K562 (cell line): ENCODE data around the gene ASXL2. TPM values are rescaled to one million over a fixed set of nuclear protein-coding genes. Genes with fewer than 3 reads are reported as not detected.

Source experiments
- ATAC-seq: fragments of 200-7000 bp; cut with Tn5 transposase; 3 replicates; pipeline ENCODE4 v1.9.1; 2020; ENCODE audit warnings: moderate library complexity
- BruUV-seq: library from RNA; stranded (reverse); fragments of 400-500 nt; replicated peaks from 2 replicates; lab custom pipeline; 2021; lab: Mats Ljungman, UMichigan
- CTCF ChIA-PET: fragments of 300-600 bp; formaldehyde crosslinking; extraction: SDS; loops from one replicate; lab custom pipeline; 2021; ENCODE audit warnings: low intra/inter-chr PET ratio; lab: Yijun Ruan, JAX
- POLR2A ChIA-PET: fragments of 300-600, 350-650 bp; sonication (Branson Sonifier 250); formaldehyde crosslinking; extraction: SDS; loops from one replicate; lab custom pipeline; 2021; ENCODE audit warnings: antibody characterized with exemption, inconsistent platforms; lab: Yijun Ruan, JAX
- DNase-seq, 4 experiments: peaks; one replicate each; pipeline versions ENCODE4 v3.0.0 to v3.0.0-alpha.2; 2011 to 2018; ENCODE audit warnings: low spot score in 3 of 4, mixed read lengths in 3 of 4; ENCODE audit errors: extremely low read depth in 1 of 4
- FAIRE-seq: peaks from 2 replicates; lab custom pipeline; 2011; peaks lifted over from hg19 to GRCh38; lab: Jason Lieb, UNC
- H2AFZ ChIP-seq: 2 replicates; pipeline ENCODE4 v1.6.0; 2011; ENCODE audit warnings: low read depth, low read length, control low read depth, inconsistent platforms
- H3K27ac ChIP-seq: fragments of 200-600 bp; 3 replicates; pipeline ENCODE4 v1.8.0; 2011; ENCODE audit warnings: low read depth, mild to moderate bottlenecking, control low read depth, inconsistent platforms, low read length, moderate library complexity, mixed read lengths; ENCODE audit errors: extremely low read depth
- H3K27me3 ChIP-seq, 2 experiments: fragments of 300-600 bp in 1 of 2; 2 replicates in 1 of 2; 3 replicates in 1 of 2; pipeline versions ENCODE4 v1.6.0 to v1.8.0; 2011; ENCODE audit warnings: inconsistent platforms in 2 of 2, low read length in 2 of 2, mild to moderate bottlenecking in 1 of 2, mixed read lengths in 1 of 2, moderate library complexity in 1 of 2; ENCODE audit not compliant: control insufficient read depth in 2 of 2, insufficient read depth in 2 of 2
- H3K36me3 ChIP-seq: fragments of 300-600 bp; 3 replicates; pipeline ENCODE4 v1.8.0; 2011; ENCODE audit warnings: mild to moderate bottlenecking, low read length, inconsistent platforms; ENCODE audit not compliant: control insufficient read depth, insufficient read depth
- H3K4me1 ChIP-seq, 2 experiments: fragments of 200-600 bp in 1 of 2; replicated peaks in 1 of 2; 2 replicates in 1 of 2; 3 replicates in 1 of 2; pipeline versions ENCODE4 v1.5.1 to v1.8.0; 2011; ENCODE audit warnings: inconsistent platforms in 2 of 2, low read length in 2 of 2, mild to moderate bottlenecking in 1 of 2, mixed read lengths in 1 of 2, moderate library complexity in 1 of 2; ENCODE audit not compliant: control insufficient read depth in 2 of 2, insufficient read depth in 2 of 2
- H3K4me2 ChIP-seq: 2 replicates; pipeline ENCODE4 v1.6.1; 2011; ENCODE audit warnings: low read length, control low read depth, inconsistent platforms, mixed read lengths; ENCODE audit not compliant: insufficient read depth
- H3K4me3 ChIP-seq: fragments of 200-600 bp; sonication (generic), shearing (Covaris generic); 2 replicates; pipeline ENCODE4 v1.5.1; 2016; ENCODE audit warnings: control low read depth, inconsistent platforms
- H3K79me2 ChIP-seq: fragments of 200-600 bp; 3 replicates; pipeline ENCODE4 v1.8.0; 2011; ENCODE audit warnings: low read length, inconsistent platforms; ENCODE audit not compliant: control insufficient read depth, insufficient read depth
- H3K9ac ChIP-seq, 2 experiments: 2 replicates each; pipeline versions ENCODE4 v1.6.0 to v1.6.1; 2011; ENCODE audit warnings: low read depth in 2 of 2, low read length in 2 of 2, control low read depth in 1 of 2, inconsistent platforms in 1 of 2, mild to moderate bottlenecking in 1 of 2, mixed read lengths in 1 of 2; ENCODE audit not compliant: insufficient read depth in 1 of 2
- H3K9me1 ChIP-seq: one replicate; pipeline ENCODE4 v1.6.0; 2011; ENCODE audit warnings: inconsistent platforms, mild to moderate bottlenecking, low read length, moderate library complexity; ENCODE audit not compliant: control insufficient read depth, insufficient read depth
- H3K9me3 ChIP-seq: replicated peaks from 2 replicates; pipeline ENCODE4 v1.5.1; 2011; ENCODE audit warnings: low read depth, low read length, inconsistent platforms; ENCODE audit not compliant: control insufficient read depth, insufficient read depth
- H4K20me1 ChIP-seq: replicated peaks from 2 replicates; pipeline ENCODE4 v1.6.1; 2011; ENCODE audit warnings: low read length, inconsistent platforms, mixed read lengths; ENCODE audit not compliant: control insufficient read depth, insufficient read depth
- HNRNPH1 ChIP-seq: fragments of 200-400 bp; formaldehyde crosslinking; optimal IDR thresholded peaks from 2 replicates; pipeline ENCODE3; 2017; ENCODE audit warnings: low read depth, mild to moderate bottlenecking, low read length, moderate library complexity
- HNRNPK ChIP-seq: fragments of 200-400 bp; formaldehyde crosslinking; IDR thresholded peaks from one replicate; pipeline ENCODE4 v1.6.1; 2018; ENCODE audit warnings: mild to moderate bottlenecking, low read depth, low read length; ENCODE audit not compliant: poor library complexity, severe bottlenecking
- HSF4 ChIP-seq: fragments of 250-450 bp; sonication (Bioruptor Pico); IDR thresholded peaks from 2 replicates; pipeline ENCODE4 v2.1.2; 2022; ENCODE audit warnings: mild to moderate bottlenecking, moderate library complexity, borderline replicate concordance
- NFIC ChIP-seq: fragments of 450-650 bp; IDR thresholded peaks from 2 replicates; pipeline ENCODE4 v1.6.1; 2017; ENCODE audit warnings: mild to moderate bottlenecking, inconsistent platforms
- ZNF277 ChIP-seq: fragments of 250-450 bp; sonication (Bioruptor Pico); IDR thresholded peaks from 2 replicates; pipeline ENCODE4 v1.8.0; 2022; ENCODE audit warnings: inconsistent platforms, mild to moderate bottlenecking, moderate library complexity, borderline replicate concordance
- WGBS: fragments of 100-300 bp; shearing (Covaris generic); methylation state at CpG from one replicate; pipeline ENCODE4 v1.1.6; 2016; ENCODE audit warnings: low coverage, mixed read lengths; ENCODE audit not compliant: insufficient coverage; ENCODE audit errors: missing lambda C conversion rate; 5-methylcytosine and 5-hydroxymethylcytosine counted together
- in situ Hi-C: fragments of 300-500 bp; cut with MboI; formaldehyde crosslinking; loops from 4 replicates; pipeline ENCODE4 v1.15.0; 2018; ENCODE audit warnings: inconsistent platforms, mixed read lengths
- intact Hi-C: fragments of 100-400 bp; cut with micrococcal nuclease; formaldehyde crosslinking; loops from 2 replicates; pipeline ENCODE4 v1.14.2; 2022
- polyA plus RNA-seq, 8 experiments: library from polyadenylated mRNA; depleted of rRNA in 4 of 8; stranded (reverse) in 5 of 8; unstranded in 3 of 8; fragments of >200 nt; fragmentation: Nextera tagmentation in 2 of 8; fragmentation: Illumina TruSeq in 1 of 8; extraction: Ambion mirVana in 2 of 8; extraction: Trizol in 1 of 8; gene quantifications; 2 replicates each; pipeline versions ENCODE4 v1.2.1 to v1.2.3, GENCODE V29; 2011 to 2014; ENCODE audit warnings: inconsistent platforms in 1 of 8, missing spikeins in 1 of 8
- total RNA-seq, 7 experiments: library from RNA; depleted of rRNA in 6 of 7; stranded (reverse); fragments of >200 nt in 6 of 7; fragmentation: Illumina TruSeq in 2 of 7; extraction: Trizol in 2 of 7; gene quantifications; 2 replicates each; pipeline versions ENCODE4 v1.2.1 to v1.2.3, GENCODE V29; 2011 to 2021; ENCODE audit warnings: low replicate concordance in 1 of 7

The ASXL2 gene
- total and polyA plus RNA-seq, 9 of the 15 experiments (the other 6 are each of a cell fraction or from before 2014, with no cell fraction given): 2.2 to 25.9 (median 9.0) TPM

GRCh38 chr2:25829828-25830227 lies 48.5 kb downstream of the ASXL2 start:
- FAIRE-seq: no peak
- in situ Hi-C loops (no loop called here), intact Hi-C loops (no loop called here)
- Histone ChIP-seq H2AFZ (no peak overlapping the region), H3K9ac (no peak overlapping the region), H4K20me1 (no peaks in the 10 kb centered on the region), H3K79me2 (peaks cover 22% of the 10 kb centered on the region), H3K4me2 (no peak overlapping the region), H3K27me3 (no peaks in the 10 kb centered on the region), H3K9me1 (no peaks in the 10 kb centered on the region), H3K9me3 (no peaks in the 10 kb centered on the region), H3K27ac (no peak overlapping the region), H3K36me3 (peaks cover 11% of the 10 kb centered on the region; the same call in 2 of the 3 replicates), H3K4me3 (no peak overlapping the region), H3K4me1 (no peaks in the 10 kb centered on the region; a peak in 2 of 5 replicates)
- DNase-seq: no peak
- no peak for TF ChIP-seq HNRNPH1
- TF ChIP-seq HSF4 (CRISPR knock-in tag): no peak
- no peak for TF ChIP-seq HNRNPK
- no peak for TF ChIP-seq ZNF277 (CRISPR knock-in tag)
- TF ChIP-seq NFIC: no peak
- ChIA-PET POLR2A (interaction anchor here (0.8 kb wide), 1 partner anchor 676 kb away, joined by 3 read pairs; no protein-coding TSS in a partner anchor), CTCF (no interaction called here)
- WGBS: 93% methylated on average over 2 of the region's 2 CpGs
- no peak for ATAC-seq
- BruUV-seq: no TSS peak
